PC-9 (cell line): ENCODE data around the gene ADAMTS19.

Experiments used
- CTCF ChIP-seq: fragments of 200-600 bp; sonication (generic); conservative IDR thresholded peaks from 2 replicates; pipeline ENCODE4 v1.6.1; 2017; ENCODE audit warnings: mixed run types, antibody characterized with exemption, mild to moderate bottlenecking, moderate library complexity
- EZH2 ChIP-seq: fragments of 200-600 bp; sonication (generic); IDR thresholded peaks from 2 replicates; pipeline ENCODE4 v1.8.0; 2017; ENCODE audit warnings: antibody characterized with exemption, low read depth

- TF ChIP-seq CTCF: no peak
- TF ChIP-seq EZH2: no peak
Observed at GRCh38 chr5:129454461-129454860, 5.6 kb upstream of the ADAMTS19 start.
